GM21423 (cell line): Measurements from ENCODE around the gene DNAJB6.

Experiments
- ATAC-seq: cut with Tn5 transposase; IDR thresholded peaks from one replicate; pipeline ENCODE4 v1.9.1; 2021; ENCODE audit warnings: mild to moderate bottlenecking, moderate library complexity; ENCODE audit not compliant: unreplicated experiment

DNAJB6 gene

DNA sequence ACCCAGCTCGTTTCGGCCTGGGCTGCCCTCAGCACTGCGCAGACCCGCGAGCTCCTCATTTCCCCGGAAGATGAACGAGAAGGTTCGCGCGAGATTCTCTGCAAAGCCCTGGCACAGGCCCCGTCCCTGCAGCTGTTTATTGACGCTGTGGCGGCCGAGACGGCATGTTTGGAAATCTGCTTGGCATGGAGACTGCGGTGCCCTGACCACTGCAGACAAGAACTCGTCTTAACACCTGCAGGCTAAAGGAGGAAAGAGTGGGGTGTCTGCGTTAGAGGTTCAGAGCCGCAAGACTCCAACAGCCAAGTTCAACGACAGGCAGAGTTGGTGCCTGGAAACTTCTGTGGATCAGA is 125.6 kb downstream of the DNAJB6 start:
- ATAC-seq = no peak

DNA sequence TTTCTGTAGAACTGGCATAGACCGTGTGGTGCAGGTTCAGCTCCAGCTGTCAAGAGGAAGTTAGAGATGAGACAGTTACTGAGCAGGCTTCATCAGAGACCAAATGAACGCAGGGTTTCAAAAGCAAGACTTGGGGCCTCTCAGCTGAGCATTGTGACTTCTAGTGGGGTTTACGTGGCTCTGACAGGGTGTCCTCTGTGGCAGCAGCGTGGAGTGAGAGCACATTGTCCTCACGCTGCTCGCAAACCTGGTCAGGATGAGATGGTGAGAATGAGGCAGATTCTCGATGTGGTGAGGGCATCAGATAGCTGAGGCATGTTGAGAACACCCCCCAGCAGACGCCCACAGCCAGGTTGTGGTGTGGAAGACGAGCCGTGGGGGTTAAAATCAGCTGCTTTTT is 126.0 kb downstream of the DNAJB6 start:
- no peak for ATAC-seq

DNA sequence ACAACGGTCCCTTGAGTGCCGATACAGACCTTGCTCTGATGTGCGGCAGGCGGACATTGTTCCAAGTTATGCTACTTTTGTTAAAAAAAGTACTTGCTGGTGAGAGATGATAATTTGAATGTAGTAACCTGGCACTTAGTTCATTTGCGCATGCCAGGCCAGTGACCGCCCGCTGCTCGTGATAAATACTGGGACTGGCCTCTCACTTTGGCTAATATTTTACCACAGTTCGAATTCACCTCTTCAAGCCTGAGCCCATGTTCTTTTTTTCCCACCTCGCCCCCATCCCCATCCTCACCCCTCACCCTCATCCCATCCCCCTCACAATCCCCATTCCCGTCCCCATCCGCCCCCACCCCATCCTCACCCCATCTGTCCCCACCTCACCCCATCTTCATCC is 126.4 kb downstream of the DNAJB6 start:
- ATAC-seq = no peak

DNA sequence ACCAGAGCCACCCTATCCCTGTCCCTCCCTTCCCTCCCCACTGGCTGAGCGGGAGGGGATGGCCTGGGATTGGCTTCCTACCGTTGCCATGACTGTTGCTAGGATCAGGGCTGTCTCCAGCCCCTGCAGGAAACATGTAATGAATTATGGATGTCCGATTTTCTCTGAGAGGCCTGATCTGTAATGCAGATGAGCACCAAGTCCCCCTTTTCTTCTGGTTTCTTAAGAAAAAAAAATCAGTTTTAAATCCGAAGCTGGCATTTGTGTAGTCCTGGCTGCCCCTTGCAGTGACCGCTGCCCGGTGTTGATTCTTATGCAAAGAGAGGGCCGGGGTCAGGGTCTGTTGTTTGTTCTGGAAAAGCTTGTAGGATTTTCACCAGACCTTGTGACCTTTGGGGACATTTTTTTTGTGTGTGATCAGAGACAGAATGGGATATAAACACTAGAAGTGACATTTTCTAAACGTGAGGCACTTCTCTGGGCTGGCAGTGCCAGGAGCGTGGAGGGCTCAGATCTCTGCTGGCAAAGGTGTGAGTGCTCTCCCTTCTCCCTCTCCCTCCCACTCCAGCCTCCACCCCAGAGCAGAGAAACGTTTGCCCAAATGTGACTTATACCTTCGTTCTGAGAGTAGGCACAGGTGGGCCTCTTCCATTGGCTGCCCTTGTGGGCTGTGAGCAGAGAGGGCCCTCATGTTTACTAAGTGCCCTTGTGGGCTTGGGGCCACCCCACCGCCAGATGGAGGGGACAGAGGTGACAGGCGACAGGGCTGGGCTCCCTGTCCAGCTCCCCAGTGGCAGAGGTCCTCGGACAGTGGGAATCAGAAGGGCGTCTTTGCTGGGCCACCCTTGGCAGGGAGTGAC is 127.5 kb downstream of the DNAJB6 start:
- ATAC-seq = no peak

DNA sequence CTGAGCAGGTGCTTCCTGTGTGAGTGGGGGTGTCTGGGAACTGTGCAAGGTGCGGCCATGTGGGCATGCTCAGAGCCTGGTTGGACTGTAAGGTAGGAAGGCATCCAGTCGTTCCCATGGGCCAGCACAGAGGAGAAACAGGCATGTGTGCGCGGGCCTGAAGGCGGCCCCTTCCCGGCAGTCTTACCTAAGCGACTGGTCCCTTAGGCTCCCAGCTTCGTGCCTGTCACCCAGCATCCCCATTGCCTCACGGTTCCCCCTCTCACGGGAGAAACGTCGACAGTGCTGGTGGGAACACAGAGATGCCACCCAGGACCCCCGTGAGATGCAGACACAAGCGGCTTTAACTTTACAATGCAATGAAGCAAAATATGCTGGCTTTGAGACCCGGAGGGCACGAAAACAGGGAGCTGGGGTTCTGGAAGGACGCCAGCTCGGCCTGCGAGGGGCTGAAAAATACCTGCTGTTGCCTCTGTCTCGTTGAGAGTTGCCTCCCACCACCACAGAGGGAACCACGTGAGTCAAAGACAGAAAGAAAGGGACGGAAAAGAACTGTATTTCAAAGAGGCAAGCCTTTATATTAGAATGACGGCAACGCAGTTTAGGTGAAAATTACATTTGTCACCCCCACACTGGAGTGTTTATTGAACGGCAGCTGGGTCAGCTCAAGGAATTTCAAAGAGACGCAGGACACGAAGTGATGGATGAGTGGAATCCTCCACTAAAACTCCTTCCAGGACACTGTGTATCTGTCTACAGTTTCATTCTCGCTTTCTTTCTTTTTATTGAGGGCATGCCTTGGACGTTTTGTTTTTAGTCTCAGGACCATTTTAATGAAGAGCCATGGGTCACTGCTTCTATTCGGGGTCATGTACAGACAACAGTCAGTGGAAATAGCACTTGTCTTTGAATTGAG is 128.4 kb downstream of the DNAJB6 start:
- ATAC-seq = no peak

DNA sequence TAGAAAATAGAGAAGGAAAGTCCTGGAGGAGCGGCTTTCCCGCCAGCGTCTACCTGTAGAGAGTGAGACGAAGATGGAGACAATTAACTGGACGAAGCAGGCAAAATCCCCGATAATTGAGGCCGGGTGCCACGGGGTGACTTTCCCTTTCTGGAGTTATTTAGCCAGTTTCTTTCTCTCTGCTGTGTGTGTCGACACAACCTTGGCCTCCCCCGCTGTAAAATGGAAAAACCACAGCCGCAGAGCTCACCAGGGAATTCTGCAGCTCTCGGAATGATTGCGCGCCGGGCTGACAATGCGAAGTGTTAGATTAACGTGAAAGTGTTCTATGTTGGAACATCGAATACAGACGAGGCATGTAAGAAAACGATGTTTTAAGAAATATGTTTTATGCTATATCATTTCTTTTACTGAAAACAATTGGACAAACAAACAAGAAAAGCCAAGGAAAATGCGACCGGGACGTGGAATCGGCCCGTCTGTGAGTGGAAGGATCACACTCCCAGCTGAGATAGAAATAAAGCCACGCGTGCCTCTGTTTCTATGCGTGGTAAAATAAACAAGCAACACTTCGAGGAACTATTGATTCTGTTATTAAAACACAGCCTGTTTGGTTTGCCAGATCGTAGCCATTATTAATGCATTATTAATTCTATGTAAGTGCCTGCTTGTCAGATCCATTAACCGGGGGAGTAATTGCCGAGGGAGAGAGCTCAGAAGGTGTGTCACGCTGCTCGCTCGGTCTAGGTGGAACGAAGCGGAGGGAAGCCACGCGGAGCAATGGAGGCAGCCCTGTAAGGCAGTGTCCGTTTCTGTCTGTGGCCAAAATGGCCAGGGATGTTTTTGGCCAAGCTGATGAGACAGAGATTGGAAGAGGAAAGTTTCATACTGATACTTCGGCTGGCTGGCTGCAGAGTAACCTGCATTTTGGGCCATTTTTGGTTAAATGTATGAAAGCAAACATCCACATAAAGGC is 129.4 kb downstream of the DNAJB6 start:
- no peak for ATAC-seq

DNA sequence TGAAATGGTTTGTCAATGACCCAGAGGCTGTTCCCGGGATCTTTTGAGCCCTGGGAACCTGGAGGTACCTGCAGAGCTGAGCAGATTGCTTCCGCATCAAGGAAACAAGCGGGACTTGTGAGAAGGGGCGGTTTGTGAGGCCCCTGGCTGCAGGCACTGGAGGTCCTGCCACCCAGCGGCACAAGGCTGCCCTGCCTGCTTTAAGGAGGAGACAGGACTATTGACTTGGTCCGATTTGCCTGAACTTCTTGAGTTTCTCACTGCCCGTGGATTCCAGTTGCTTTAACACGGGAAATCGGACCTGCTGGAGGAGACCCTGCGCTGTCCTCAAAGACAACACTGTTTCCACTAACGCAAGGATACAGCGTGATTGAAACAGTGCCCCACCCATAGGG is 130.1 kb downstream of the DNAJB6 start:
- ATAC-seq = no peak
